Measurements from ENCODE around the gene ERF.

ERF gene

DNA sequence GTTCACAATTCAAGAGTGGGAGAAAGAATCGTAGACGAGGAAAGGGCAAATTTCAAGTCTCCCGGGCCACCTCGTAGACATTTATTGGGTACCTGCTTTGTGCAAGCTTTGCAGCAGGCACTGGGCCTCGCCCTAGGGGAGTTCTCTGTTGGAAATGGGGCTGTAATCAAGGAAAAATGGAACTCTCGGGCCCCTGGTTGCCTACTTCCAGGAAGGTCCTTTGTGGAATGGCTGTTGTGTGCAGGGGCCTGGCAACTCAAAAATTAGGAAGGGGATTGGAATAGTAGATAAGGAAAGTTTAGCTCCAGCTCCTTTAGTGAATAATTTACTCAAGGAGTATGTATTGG lies 34.2 kb downstream of the ERF start:
- Histone ChIP-seq H3K36me3 (ENCODE audit: insufficient read depth, low read length) (peaks cover 22% of the 10 kb centered on the region), H3K9me3 (ENCODE audit: low read length) (no peaks in the 10 kb centered on the region), H2AFZ (ENCODE audit: low read length) (no peak overlapping the region), H3F3A (ENCODE audit: insufficient read depth, low read length) (no peaks in the 10 kb centered on the region), H3K27ac (ENCODE audit: low read depth, low read length, poor library complexity, severe bottlenecking) (peak overlapping the region; percentile 9), H3K9ac (ENCODE audit: low read length) (peak overlapping the region; percentile 86), H4K20me1 (ENCODE audit: insufficient read depth, low read length) (no peaks in the 10 kb centered on the region), H3K4me1 (ENCODE audit: insufficient read depth, low read length, severe bottlenecking) (peaks cover 35% of the 10 kb centered on the region), H3K9me2 (ENCODE audit: low read depth, low read length) (no peaks in the 10 kb centered on the region), H3K79me2 (ENCODE audit: insufficient read depth, low read length) (peaks cover 25% of the 10 kb centered on the region), H3K27me3 (ENCODE audit: insufficient read depth, low read length) (no peaks in the 10 kb centered on the region), H3K4me3 (ENCODE audit: low read depth, low read length, poor library complexity, severe bottlenecking) (peak overlapping the region; percentile 85), H3K4me2 (ENCODE audit: low read length) (peak overlapping the region; percentile 99)
- no peak for TF ChIP-seq CTCF (IDR thresholded peaks at IDR 0.05; ENCODE audit: low read length)
- no peak for TF ChIP-seq EZH2 (IDR thresholded peaks at IDR 0.05; ENCODE audit: borderline replicate concordance, low read length)

- H3K4me1 ChIP-seq (ENCODE audit: insufficient read depth, low read length, severe bottlenecking), result peaks cover 41% of the 10 kb centered on the region
- H3K4me3 ChIP-seq (ENCODE audit: low read depth, low read length, poor library complexity, severe bottlenecking), result peak within 1 kb of the TSS; percentile 85
- H2AFZ ChIP-seq (ENCODE audit: low read length), result no peak within 1 kb of the TSS
- H3K27ac ChIP-seq (ENCODE audit: low read depth, low read length, poor library complexity, severe bottlenecking), result peak within 1 kb of the TSS; percentile 73
- H3K4me2 ChIP-seq (ENCODE audit: low read length), result peak within 1 kb of the TSS; percentile 99
- H3K27me3 ChIP-seq (ENCODE audit: insufficient read depth, low read length), result no peaks in the 10 kb centered on the region
- H3F3A ChIP-seq (ENCODE audit: insufficient read depth, low read length), result no peaks in the 10 kb centered on the region
- H3K36me3 ChIP-seq (ENCODE audit: insufficient read depth, low read length), result peaks cover 18% of the 10 kb centered on the region
- no peaks in the 10 kb centered on the region for H3K9me3 ChIP-seq (ENCODE audit: low read length)
- no peaks in the 10 kb centered on the region for H3K9me2 ChIP-seq (ENCODE audit: low read depth, low read length)
- no peaks in the 10 kb centered on the region for H4K20me1 ChIP-seq (ENCODE audit: insufficient read depth, low read length)
- no peak for TF ChIP-seq EZH2 (IDR thresholded peaks at IDR 0.05; ENCODE audit: borderline replicate concordance, low read length)
- no peak for TF ChIP-seq CTCF (IDR thresholded peaks at IDR 0.05; ENCODE audit: low read length)
- peaks cover 31% of the 10 kb centered on the region for H3K79me2 ChIP-seq (ENCODE audit: insufficient read depth, low read length)
- H3K9ac ChIP-seq (ENCODE audit: low read length), result peak within 1 kb of the TSS; percentile 86
Measured at GRCh38 chr19:42219812-42220750, 34.8 kb downstream of the ERF start, which contains the start of gene ZNF526. Gene ZNF526, plus strand, starts transcription at chr19:42220312. Its CDS starts 4,092 bp downstream, at chr19:42224404.

DNA sequence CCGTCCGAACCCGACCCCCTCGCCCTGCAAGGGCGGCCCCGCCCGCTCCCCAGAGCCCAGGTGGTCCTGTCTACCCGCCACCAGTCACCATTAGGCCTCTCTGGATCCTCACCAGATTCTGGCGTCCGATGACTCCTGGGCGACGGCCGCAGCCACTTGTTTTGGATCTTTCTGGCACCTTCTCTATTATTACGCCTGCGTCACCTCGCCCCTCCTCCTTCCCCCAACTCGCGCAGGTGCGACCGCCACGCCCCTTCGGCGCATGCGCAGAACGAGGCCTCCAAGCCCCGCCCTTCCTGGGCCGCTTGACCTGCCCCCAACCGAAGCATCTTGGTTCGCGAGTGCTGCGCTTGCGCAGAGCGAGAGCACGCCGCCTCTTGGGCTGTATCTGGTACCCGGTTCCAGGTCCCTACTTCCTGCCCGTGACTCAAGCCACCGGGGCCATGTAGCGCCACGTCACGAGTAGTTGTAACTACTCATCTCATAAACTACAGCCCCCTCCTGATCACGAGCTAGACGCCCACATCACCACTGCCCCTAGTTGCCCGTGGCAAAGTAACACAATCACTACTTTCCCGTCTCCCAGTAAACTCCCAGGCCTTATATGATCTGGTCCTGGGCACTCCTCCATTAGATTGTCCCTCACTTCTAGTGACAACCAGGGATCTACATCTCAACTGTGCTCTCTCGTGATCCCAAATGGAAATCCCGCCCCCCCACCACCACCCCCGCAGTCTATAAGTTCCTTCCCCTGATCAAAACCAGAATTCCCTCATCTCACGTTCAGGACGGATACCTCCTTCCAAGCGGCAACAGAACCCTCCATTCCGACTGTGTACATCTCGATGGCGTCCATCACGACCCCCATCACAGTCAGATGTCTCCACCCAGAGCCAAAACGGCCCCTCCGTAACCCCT lies 37.1 kb downstream of the ERF start, which contains the start of gene DEDD2:
DEDD2 (minus strand) TSS at position 158 of the 918 bp plus-strand sequence. CDS start 670 bp downstream, outside the sequence.
- H3K9ac ChIP-seq (ENCODE audit: low read length), result peak within 1 kb of the TSS; percentile 83
- no peaks in the 10 kb centered on the region for H3K9me3 ChIP-seq (ENCODE audit: low read length)
- peak within 1 kb of the TSS; percentile 88 for H3K4me2 ChIP-seq (ENCODE audit: low read length)
- no peaks in the 10 kb centered on the region for H3K9me2 ChIP-seq (ENCODE audit: low read depth, low read length)
- H2AFZ ChIP-seq (ENCODE audit: low read length), result no peak within 1 kb of the TSS
- H3K27ac ChIP-seq (ENCODE audit: low read depth, low read length, poor library complexity, severe bottlenecking), result peak within 1 kb of the TSS; percentile 75
- no peaks in the 10 kb centered on the region for H4K20me1 ChIP-seq (ENCODE audit: insufficient read depth, low read length)
- peaks cover 27% of the 10 kb centered on the region for H3K36me3 ChIP-seq (ENCODE audit: insufficient read depth, low read length)
- H3K4me1 ChIP-seq (ENCODE audit: insufficient read depth, low read length, severe bottlenecking), result peaks cover 43% of the 10 kb centered on the region
- H3K79me2 ChIP-seq (ENCODE audit: insufficient read depth, low read length), result peaks cover 48% of the 10 kb centered on the region
- H3K27me3 ChIP-seq (ENCODE audit: insufficient read depth, low read length), result no peaks in the 10 kb centered on the region
- H3F3A ChIP-seq (ENCODE audit: insufficient read depth, low read length), result no peaks in the 10 kb centered on the region
- H3K4me3 ChIP-seq (ENCODE audit: low read depth, low read length, poor library complexity, severe bottlenecking), result peak within 1 kb of the TSS; percentile 87
- TF ChIP-seq CTCF (IDR thresholded peaks at IDR 0.05; ENCODE audit: low read length) (no peak), EZH2 (IDR thresholded peaks at IDR 0.05; ENCODE audit: borderline replicate concordance, low read length) (no peak)
